Measurements from ENCODE around the gene AUH.
"Not testable (repeated sequence)": the region's sequence is repeated elsewhere in the genome, so short reads cannot be mapped to it uniquely, and the experiment has no call there.

Gene AUH

DNA sequence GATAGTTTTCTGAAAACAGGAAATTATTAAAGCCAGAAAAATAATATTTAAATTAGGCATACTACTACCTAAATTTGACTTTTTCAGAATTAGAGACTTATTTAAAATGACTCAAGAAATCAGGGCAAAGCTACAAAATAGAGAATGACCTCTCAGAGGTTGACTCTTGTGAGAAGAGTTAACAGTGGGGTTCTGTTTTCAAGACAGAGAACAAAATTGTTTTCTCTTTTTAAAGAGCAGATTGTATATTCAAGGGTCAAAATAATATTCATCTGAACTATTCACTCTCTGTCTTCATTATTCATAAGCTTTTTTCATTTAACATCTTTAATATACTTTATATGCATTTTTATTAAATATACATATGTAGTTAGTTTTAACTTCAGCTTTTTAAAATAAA lies 21.9 kb upstream of the AUH start:
- no peak overlapping the region for H2AFZ ChIP-seq (ENCODE audit: low read depth)
- H3K4me1 ChIP-seq (ENCODE audit: low read depth, poor library complexity, severe bottlenecking), result peaks cover 16% of the 10 kb centered on the region
- H3K27me3 ChIP-seq (ENCODE audit: insufficient read depth, low read depth), result no peaks in the 10 kb centered on the region
- H3K79me2 ChIP-seq (ENCODE audit: insufficient read depth, low read depth), result no peaks in the 10 kb centered on the region
- H3K9ac ChIP-seq, result no peak overlapping the region
- no peak overlapping the region for H3K4me3 ChIP-seq (IDR thresholded peaks at IDR 0.05; ENCODE audit: insufficient read depth, low read depth, low read length)
- H3K27ac ChIP-seq, result no peak overlapping the region
- no peaks in the 10 kb centered on the region for H3K36me3 ChIP-seq (ENCODE audit: insufficient read depth)
- TF ChIP-seq CTCF (conservative IDR thresholded peaks at IDR 0.05; ENCODE audit: low read depth, low read length), result no peak
- H3K4me2 ChIP-seq, result no peak overlapping the region
- no peaks in the 10 kb centered on the region for H4K20me1 ChIP-seq (ENCODE audit: insufficient read depth)

DNA sequence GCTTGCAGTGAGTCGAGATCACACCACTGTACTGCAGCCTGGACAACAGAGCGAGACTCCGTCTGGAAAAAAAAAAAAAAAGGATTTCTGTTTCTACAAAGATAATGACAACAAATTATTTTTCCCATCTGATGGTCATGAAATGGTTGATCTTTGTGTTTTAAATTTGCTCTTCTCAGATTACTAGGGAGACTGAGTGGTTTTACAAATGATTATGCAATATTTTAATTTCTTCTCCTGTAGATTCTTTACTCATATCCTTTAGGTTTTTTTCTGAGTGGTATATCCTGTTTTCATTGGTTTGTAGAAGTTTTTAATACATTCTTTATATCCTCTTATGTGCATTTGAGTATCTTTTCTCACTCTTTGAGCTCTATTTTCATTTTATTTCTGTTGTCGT lies 20.6 kb upstream of the AUH start:
- Histone ChIP-seq H4K20me1 (ENCODE audit: insufficient read depth) (no peaks in the 10 kb centered on the region), H3K4me2 (no peak overlapping the region)
- no peak for TF ChIP-seq CTCF (conservative IDR thresholded peaks at IDR 0.05; ENCODE audit: low read depth, low read length)

DNA sequence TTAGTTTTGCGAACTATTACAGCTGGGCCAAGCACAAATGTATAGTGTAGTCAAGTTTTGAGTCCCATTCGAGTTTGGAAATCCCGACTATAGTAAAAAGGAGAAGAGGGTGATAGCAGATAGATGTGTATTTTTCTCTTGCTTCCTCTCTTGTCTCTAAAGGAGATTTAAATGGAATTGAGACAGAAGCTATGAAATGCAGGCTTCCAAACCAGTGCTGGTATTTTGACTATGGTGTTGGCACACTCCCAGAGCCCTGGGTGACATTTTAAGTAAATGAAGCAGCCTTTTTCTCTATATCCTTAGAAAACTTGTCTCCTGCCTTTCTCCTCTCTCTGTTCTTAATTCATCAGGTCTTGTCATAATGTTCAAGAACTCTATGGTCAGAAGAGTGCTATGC lies 17.7 kb upstream of the AUH start:
- Histone ChIP-seq H3K27me3 (ENCODE audit: insufficient read depth, low read depth) (no peaks in the 10 kb centered on the region), H3K4me3 (IDR thresholded peaks at IDR 0.05; ENCODE audit: insufficient read depth, low read depth, low read length) (no peak overlapping the region), H3K4me2 (no peak overlapping the region), H3K4me1 (ENCODE audit: low read depth, poor library complexity, severe bottlenecking) (peaks cover 8% of the 10 kb centered on the region), H3K9ac (no peak overlapping the region), H4K20me1 (ENCODE audit: insufficient read depth) (no peaks in the 10 kb centered on the region), H2AFZ (ENCODE audit: low read depth) (no peak overlapping the region), H3K36me3 (ENCODE audit: insufficient read depth) (no peaks in the 10 kb centered on the region), H3K27ac (no peak overlapping the region), H3K79me2 (ENCODE audit: insufficient read depth, low read depth) (no peaks in the 10 kb centered on the region)
- no peak for TF ChIP-seq CTCF (conservative IDR thresholded peaks at IDR 0.05; ENCODE audit: low read depth, low read length)

More for the DNA sequence above, 20.6 kb upstream of the AUH start:
- Histone ChIP-seq H3K27me3 (ENCODE audit: insufficient read depth, low read depth) (no peaks in the 10 kb centered on the region), H2AFZ (ENCODE audit: low read depth) (no peak overlapping the region), H3K4me1 (ENCODE audit: low read depth, poor library complexity, severe bottlenecking) (peaks cover 12% of the 10 kb centered on the region), H3K4me3 (IDR thresholded peaks at IDR 0.05; ENCODE audit: insufficient read depth, low read depth, low read length) (no peak overlapping the region), H3K9ac (no peak overlapping the region), H3K79me2 (ENCODE audit: insufficient read depth, low read depth) (no peaks in the 10 kb centered on the region), H3K27ac (no peak overlapping the region), H3K36me3 (ENCODE audit: insufficient read depth) (no peaks in the 10 kb centered on the region)

DNA sequence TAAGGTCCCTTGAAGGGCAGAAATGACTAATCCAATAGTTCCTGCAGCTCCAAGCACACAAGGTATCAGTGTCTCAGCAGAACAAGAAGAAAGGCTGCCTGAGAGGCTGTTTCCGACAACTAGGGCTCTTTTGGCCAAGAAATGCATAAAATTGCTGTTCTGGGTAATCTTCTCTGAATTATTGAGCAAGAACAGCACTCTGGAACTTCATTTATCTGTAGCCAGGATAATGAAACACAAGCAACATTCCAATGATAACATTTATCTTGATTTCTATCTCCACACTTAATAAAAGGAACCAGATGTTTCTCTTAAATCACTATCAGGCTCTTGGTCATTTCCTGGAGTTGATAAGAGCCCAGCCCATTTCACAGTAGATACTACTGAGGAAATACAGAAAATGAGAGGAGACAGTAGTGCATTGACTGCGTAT lies 17.0 kb upstream of the AUH start:
- no peak for TF ChIP-seq CTCF (conservative IDR thresholded peaks at IDR 0.05; ENCODE audit: low read depth, low read length)
- Histone ChIP-seq H3K9ac (no peak overlapping the region), H3K4me2 (no peak overlapping the region), H3K4me1 (ENCODE audit: low read depth, poor library complexity, severe bottlenecking) (peaks cover 8% of the 10 kb centered on the region), H3K27me3 (ENCODE audit: insufficient read depth, low read depth) (no peaks in the 10 kb centered on the region), H3K36me3 (ENCODE audit: insufficient read depth) (no peaks in the 10 kb centered on the region), H3K4me3 (IDR thresholded peaks at IDR 0.05; ENCODE audit: insufficient read depth, low read depth, low read length) (no peak overlapping the region), H3K79me2 (ENCODE audit: insufficient read depth, low read depth) (no peaks in the 10 kb centered on the region), H2AFZ (ENCODE audit: low read depth) (no peak overlapping the region), H4K20me1 (ENCODE audit: insufficient read depth) (no peaks in the 10 kb centered on the region), H3K27ac (no peak overlapping the region)

- not testable (repeated sequence) for H3K27me3 ChIP-seq (ENCODE audit: insufficient read depth, low read depth); H3K4me1 ChIP-seq (ENCODE audit: low read depth, poor library complexity, severe bottlenecking); H3K27ac ChIP-seq; H4K20me1 ChIP-seq (ENCODE audit: insufficient read depth); H3K9ac ChIP-seq; H3K36me3 ChIP-seq (ENCODE audit: insufficient read depth); H2AFZ ChIP-seq (ENCODE audit: low read depth); H3K4me2 ChIP-seq; H3K4me3 ChIP-seq (IDR thresholded peaks at IDR 0.05; ENCODE audit: insufficient read depth, low read depth, low read length); H3K79me2 ChIP-seq (ENCODE audit: insufficient read depth, low read depth)
These were observed 16.3 kb upstream of the AUH start for GRCh38 chr9:91378054-91378453.
